ENCODE data around the gene SUCO.

- TF ChIP-seq POLR2AphosphoS2 (IDR thresholded peaks at IDR 0.05; ENCODE audit: low read depth, low read length) (no peak), RAD51 (IDR thresholded peaks at IDR 0.05; ENCODE audit: borderline replicate concordance) (no peak), MAX (IDR thresholded peaks at IDR 0.05) (no peak), HDAC6 (IDR thresholded peaks at IDR 0.05; ENCODE audit: low read depth, low read length) (no peak), BCLAF1 (IDR thresholded peaks at IDR 0.05) (no peak), ZNF205 (CRISPR knock-in tag; IDR thresholded peaks at IDR 0.05) (no peak), YY1 (IDR thresholded peaks at IDR 0.05; ENCODE audit: insufficient read depth, insufficient replicate concordance, low read depth, low read length) (no peak), REST (IDR thresholded peaks at IDR 0.05; ENCODE audit: borderline replicate concordance in 1 of 2, low read depth in 1 of 2, low read length in 2 of 2) (no peak), ZNF138 (CRISPR knock-in tag; IDR thresholded peaks at IDR 0.05; ENCODE audit: low read depth) (no peak), CEBPZ (IDR thresholded peaks at IDR 0.05; ENCODE audit: low read length) (no peak)
These were observed 123.6 kb downstream of the SUCO start for GRCh38 chr1:172656576-172656975.

Measured in HepG2 (cell line).